GM18505 (cell line): ENCODE measurements around the gene IL10RA.

Source experiments
- ATAC-seq: cut with Tn5 transposase; IDR thresholded peaks from one replicate; pipeline ENCODE4 v1.9.1; 2021; ENCODE audit not compliant: unreplicated experiment
- POLR2A ChIP-seq: IDR thresholded peaks from 4 replicates; pipeline ENCODE4 v1.6.1; 2011; ENCODE audit warnings: borderline replicate concordance; ENCODE audit not compliant: insufficient read depth, insufficient read length; ENCODE audit errors: extremely low read depth

Gene IL10RA

GRCh38 chr11:118046964-118047700 lies 60.9 kb downstream of the IL10RA start:
- TF ChIP-seq POLR2A: no peak
- no peak for ATAC-seq

DNA sequence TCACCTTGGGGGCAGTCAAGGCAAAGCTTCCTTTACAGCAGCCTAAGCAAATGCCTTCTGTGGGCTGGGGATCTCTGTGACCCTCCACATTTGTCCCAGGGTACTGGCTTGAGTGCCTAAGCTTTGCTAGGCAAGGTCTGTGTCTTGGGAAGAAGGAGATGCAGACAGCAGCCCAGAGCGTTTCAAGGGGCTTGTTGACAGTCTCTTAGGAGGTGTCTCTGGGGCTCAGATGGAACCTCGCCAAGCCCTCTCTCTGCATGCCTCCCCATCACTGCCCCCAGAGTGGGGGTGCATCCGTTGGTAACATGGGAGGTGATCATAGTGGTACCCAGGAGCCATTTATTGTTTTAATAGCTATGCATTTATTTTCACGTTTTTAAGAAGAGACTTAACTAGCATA lies 61.6 kb downstream of the IL10RA start:
- no peak for ATAC-seq
- no peak for TF ChIP-seq POLR2A

DNA sequence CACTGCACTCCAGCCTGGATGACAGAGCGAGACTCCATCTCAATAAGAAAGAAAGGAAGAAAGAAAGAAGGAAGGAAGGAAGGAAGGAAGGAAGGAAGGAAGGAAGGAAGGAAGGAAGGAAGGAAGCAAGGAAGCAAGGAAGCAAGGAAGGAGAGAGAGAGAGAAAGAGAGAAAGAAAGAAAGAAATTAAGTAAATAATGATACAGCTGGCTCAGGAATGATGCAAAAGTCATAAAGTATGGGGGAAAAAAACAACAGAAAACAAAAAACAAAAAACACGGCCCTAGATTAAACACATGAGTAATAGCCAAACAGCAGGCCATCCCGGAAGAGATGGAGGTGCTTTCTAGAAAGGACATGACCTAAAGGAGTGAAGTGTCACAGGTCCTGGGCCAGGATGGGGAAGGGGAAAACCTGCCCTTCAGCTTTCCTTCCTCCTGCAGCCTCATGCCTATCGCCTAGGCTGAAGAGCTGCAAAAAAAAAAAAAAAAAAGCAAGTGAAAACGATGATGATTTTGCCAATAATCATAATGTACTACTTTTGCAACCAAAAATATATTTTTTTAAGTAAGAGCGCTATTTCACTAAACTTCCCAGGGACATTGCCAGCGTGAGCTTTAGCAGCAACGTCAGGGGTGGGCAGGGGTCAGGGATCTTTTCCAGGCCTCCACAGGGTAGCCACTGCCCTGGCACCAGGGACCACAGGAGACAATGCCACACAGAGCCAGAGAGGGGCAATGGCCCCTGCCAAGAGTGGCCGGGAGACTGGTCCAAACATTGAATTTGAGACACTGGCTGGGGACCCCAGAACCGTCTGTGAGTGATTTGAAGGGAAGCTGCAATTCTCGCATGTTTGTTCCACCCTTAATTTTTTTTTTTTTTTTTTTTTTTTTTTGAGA lies 62.5 kb downstream of the IL10RA start:
- TF ChIP-seq POLR2A: no peak
- no peak for ATAC-seq

GRCh38 chr11:118049771-118050170 lies 63.6 kb downstream of the IL10RA start:
- no peak for TF ChIP-seq POLR2A
- no peak for ATAC-seq

GRCh38 chr11:118050208-118050891 lies 64.2 kb downstream of the IL10RA start:
- no peak for ATAC-seq
- no peak for TF ChIP-seq POLR2A
